Vagina (tissue), 2 donors: Measurements from ENCODE around the gene PPP5C. TPM values are rescaled to one million over a fixed set of nuclear protein-coding genes. Genes with fewer than 3 reads are reported as not detected.
"Not testable (repeated sequence)": the region's sequence is repeated elsewhere in the genome, so short reads cannot be mapped to it uniquely, and the experiment has no call there.

Experiments used
- DNase-seq, 2 donors: peaks; one replicate each; pipeline ENCODE4 v3.0.0-alpha.2; 2017; ENCODE audit errors: extremely low spot score in 2 of 2
- H3K27ac ChIP-seq: fragments of 200-600 bp; sonication (generic); one replicate; pipeline ENCODE4 v1.5.1; 2019
- H3K27me3 ChIP-seq: fragments of 200-600 bp; sonication (generic); one replicate; pipeline ENCODE4 v1.5.1; 2019
- H3K36me3 ChIP-seq, 2 donors: fragments of 200-600 bp; sonication (generic); one replicate each; pipeline ENCODE4 v1.5.1; 2017 to 2019
- H3K4me1 ChIP-seq: fragments of 200-600 bp; sonication (generic); one replicate; pipeline ENCODE4 v1.5.1; 2019
- H3K4me3 ChIP-seq, 2 donors: fragments of 200-600 bp; sonication (generic); 1 replicate in 1 of 2; 2 replicates in 1 of 2; pipeline ENCODE4 v1.5.1; 2016 to 2019
- H3K9me3 ChIP-seq: fragments of 200-600 bp; sonication (generic); one replicate; pipeline ENCODE4 v1.5.1; 2019
- CTCF ChIP-seq, 3 experiments: fragments of 450-650 bp in 2 of 3; fragments of 200-600 bp in 1 of 3; sonication (generic) in 1 of 3; IDR thresholded peaks; one replicate each; pipeline ENCODE4 v1.5.1; 2017 to 2019; ENCODE audit warnings: antibody characterized with exemption in 3 of 3, mild to moderate bottlenecking in 2 of 3, moderate library complexity in 2 of 3
- POLR2A ChIP-seq, 2 donors: fragments of 450-650 bp; IDR thresholded peaks; one replicate each; pipeline ENCODE4 v1.6.1; 2017; ENCODE audit warnings: antibody characterized with exemption in 2 of 2, mild to moderate bottlenecking in 2 of 2, moderate library complexity in 2 of 2
- POLR2AphosphoS5 ChIP-seq, 2 donors: sonication (generic); formaldehyde crosslinking; IDR thresholded peaks; one replicate each; pipeline ENCODE4 v1.9.0; 2017; ENCODE audit warnings: antibody characterized with exemption in 2 of 2, mild to moderate bottlenecking in 2 of 2, low read depth in 1 of 2; ENCODE audit not compliant: insufficient read depth in 1 of 2
- intact Hi-C: fragments of 100-400 bp; cut with DNase I; formaldehyde crosslinking; loops from one replicate; pipeline ENCODE4 v1.15.1; 2023
- total RNA-seq: library from RNA; depleted of rRNA; stranded (reverse); fragments of >200 nt; gene quantifications from one replicate; pipeline ENCODE4 v1.2.3, GENCODE V29; 2016

The PPP5C gene
- total RNA-seq, 1 donor from 2014 or later = 60.4 TPM

- H3K4me1 ChIP-seq = peaks cover 55% of the 10 kb centered on the region
- DNase-seq = no peak
- peaks cover 0 to 19% of the 10 kb centered on the region in 2 donors for H3K36me3 ChIP-seq
- TF ChIP-seq POLR2AphosphoS5 (IDR thresholded peaks at IDR 0.05; ENCODE audit: insufficient read depth in 1 of 2, low read depth in 1 of 2) = no peak
- no peak for TF ChIP-seq CTCF (IDR thresholded peaks at IDR 0.05)
- no peak for TF ChIP-seq POLR2A (IDR thresholded peaks at IDR 0.05)
- no peak overlapping the region for H3K4me3 ChIP-seq
- H3K27ac ChIP-seq = no peak overlapping the region
- intact Hi-C loops = no loop called here
- H3K27me3 ChIP-seq = no peaks in the 10 kb centered on the region
- no peaks in the 10 kb centered on the region for H3K9me3 ChIP-seq
These were observed 24.5 kb downstream of the PPP5C start for GRCh38 chr19:46371371-46371901.

GRCh38 chr19:46372901-46373490 lies 26.1 kb downstream of the PPP5C start:
- peaks cover 0 to 19% of the 10 kb centered on the region in 2 donors for H3K36me3 ChIP-seq
- H3K27me3 ChIP-seq = no peaks in the 10 kb centered on the region
- H3K4me1 ChIP-seq = peaks cover 67% of the 10 kb centered on the region
- intact Hi-C loops = no loop called here
- H3K4me3 ChIP-seq = no peak overlapping the region
- no peaks in the 10 kb centered on the region for H3K9me3 ChIP-seq
- H3K27ac ChIP-seq = peak overlapping the region; percentile 35
- TF ChIP-seq CTCF (IDR thresholded peaks at IDR 0.05) = no peak
- TF ChIP-seq POLR2A (IDR thresholded peaks at IDR 0.05) = no peak
- TF ChIP-seq POLR2AphosphoS5 (IDR thresholded peaks at IDR 0.05; ENCODE audit: insufficient read depth in 1 of 2, low read depth in 1 of 2) = no peak
- DNase-seq = no peak

GRCh38 chr19:46373491-46374359 lies 26.8 kb downstream of the PPP5C start:
- H3K27me3 ChIP-seq = no peaks in the 10 kb centered on the region
- H3K4me1 ChIP-seq = peaks cover 74% of the 10 kb centered on the region
- peak overlapping the region; percentile 31 for H3K27ac ChIP-seq
- intact Hi-C loops = no loop called here
- H3K9me3 ChIP-seq = no peaks in the 10 kb centered on the region
- peak in 1 of 2 donors; percentile 91 for DNase-seq
- no peak overlapping the region for H3K4me3 ChIP-seq
- peaks cover 0 to 19% of the 10 kb centered on the region in 2 donors for H3K36me3 ChIP-seq
- TF ChIP-seq POLR2AphosphoS5 (IDR thresholded peaks at IDR 0.05; ENCODE audit: insufficient read depth in 1 of 2, low read depth in 1 of 2) (peak in 1 of 2 donors; percentile 50), CTCF (IDR thresholded peaks at IDR 0.05) (no peak)

GRCh38 chr19:46374536-46375475 lies 27.9 kb downstream of the PPP5C start:
- Histone ChIP-seq H3K4me1 (peaks cover 85% of the 10 kb centered on the region), H3K27ac (peak overlapping the region; percentile 31), H3K9me3 (no peaks in the 10 kb centered on the region), H3K4me3 (no peak overlapping the region), H3K27me3 (no peaks in the 10 kb centered on the region), H3K36me3 (peaks cover 0 to 16% of the 10 kb centered on the region in 2 donors)
- DNase-seq = peak in 1 of 2 donors; percentile 89
- TF ChIP-seq CTCF (IDR thresholded peaks at IDR 0.05) = no peak
- TF ChIP-seq POLR2AphosphoS5 (IDR thresholded peaks at IDR 0.05; ENCODE audit: insufficient read depth in 1 of 2, low read depth in 1 of 2) = no peak
- TF ChIP-seq POLR2A (IDR thresholded peaks at IDR 0.05) = no peak
- intact Hi-C loops = no loop called here

GRCh38 chr19:46375476-46376067 lies 28.7 kb downstream of the PPP5C start:
- H3K27ac ChIP-seq, H3K9me3 ChIP-seq, intact Hi-C loops, H3K4me3 ChIP-seq, H3K27me3 ChIP-seq: not testable (repeated sequence)
- Histone ChIP-seq H3K36me3 (peaks cover 0 to 23% of the 10 kb centered on the region in 2 donors), H3K4me1 (peaks cover 85% of the 10 kb centered on the region)
- DNase-seq = peak in 1 of 2 donors; percentile 52
